Measurements from ENCODE around the gene LY86. TPM values are rescaled to one million over a fixed set of nuclear protein-coding genes. Genes with fewer than 3 reads are reported as not detected.

The LY86 gene
- total and polyA plus RNA-seq, 4 donors = 5.2 to 12.4 (median 9.6) TPM

- WGBS, 2 donors = 81 to 83% methylated on average over 12 of the region's 12 CpGs
- Histone ChIP-seq H3K9me3 (ENCODE audit: control insufficient read depth in 4 of 4, insufficient read depth in 3 of 4, low read length in 3 of 4) (no peaks in the 10 kb centered on the region), H3K27ac (ENCODE audit: low read depth in 1 of 2, low read length in 1 of 2) (no peak overlapping the region), H3K4me1 (ENCODE audit: control insufficient read depth in 5 of 5, insufficient read depth in 5 of 5, low read length in 5 of 5) (peaks cover 3 to 20% (median 13%) of the 10 kb centered on the region in 5 donors), H3K4me3 (no peak overlapping the region), H3K9ac (ENCODE audit: insufficient read depth in 1 of 2, low read length in 2 of 2) (no peak overlapping the region), H3K27me3 (ENCODE audit: control insufficient read depth in 3 of 3, insufficient read depth in 3 of 3, low read length in 2 of 3) (no peaks in the 10 kb centered on the region), H3K36me3 (ENCODE audit: control insufficient read depth in 4 of 4, insufficient read depth in 4 of 4, low read length in 4 of 4) (no peaks in the 10 kb centered on the region)
- DNase-seq (no peak), ATAC-seq (ENCODE audit: insufficient read depth, low FRiP score) (no peak)
- TF ChIP-seq, protein P1, sequence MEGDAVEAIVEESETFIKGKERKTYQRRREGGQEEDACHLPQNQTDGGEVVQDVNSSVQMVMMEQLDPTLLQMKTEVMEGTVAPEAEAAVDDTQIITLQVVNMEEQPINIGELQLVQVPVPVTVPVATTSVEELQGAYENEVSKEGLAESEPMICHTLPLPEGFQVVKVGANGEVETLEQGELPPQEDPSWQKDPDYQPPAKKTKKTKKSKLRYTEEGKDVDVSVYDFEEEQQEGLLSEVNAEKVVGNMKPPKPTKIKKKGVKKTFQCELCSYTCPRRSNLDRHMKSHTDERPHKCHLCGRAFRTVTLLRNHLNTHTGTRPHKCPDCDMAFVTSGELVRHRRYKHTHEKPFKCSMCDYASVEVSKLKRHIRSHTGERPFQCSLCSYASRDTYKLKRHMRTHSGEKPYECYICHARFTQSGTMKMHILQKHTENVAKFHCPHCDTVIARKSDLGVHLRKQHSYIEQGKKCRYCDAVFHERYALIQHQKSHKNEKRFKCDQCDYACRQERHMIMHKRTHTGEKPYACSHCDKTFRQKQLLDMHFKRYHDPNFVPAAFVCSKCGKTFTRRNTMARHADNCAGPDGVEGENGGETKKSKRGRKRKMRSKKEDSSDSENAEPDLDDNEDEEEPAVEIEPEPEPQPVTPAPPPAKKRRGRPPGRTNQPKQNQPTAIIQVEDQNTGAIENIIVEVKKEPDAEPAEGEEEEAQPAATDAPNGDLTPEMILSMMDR (IDR thresholded peaks at IDR 0.05; ENCODE audit: control extremely low read depth, extremely low read depth) = no peak
Observed at GRCh38 chr6:6685249-6686040, 96.9 kb downstream of the LY86 start.

- no peak overlapping the region for H3K4me3 ChIP-seq
- no peaks in the 10 kb centered on the region for H3K9me3 ChIP-seq (ENCODE audit: control insufficient read depth in 4 of 4, insufficient read depth in 3 of 4, low read length in 3 of 4)
- DNase-seq = no peak
- H3K36me3 ChIP-seq (ENCODE audit: control insufficient read depth in 4 of 4, insufficient read depth in 4 of 4, low read length in 4 of 4) = no peaks in the 10 kb centered on the region
- H3K27me3 ChIP-seq (ENCODE audit: control insufficient read depth in 3 of 3, insufficient read depth in 3 of 3, low read length in 2 of 3) = no peaks in the 10 kb centered on the region
- TF ChIP-seq, protein P1 (IDR thresholded peaks at IDR 0.05; ENCODE audit: control extremely low read depth, extremely low read depth) = no peak
- no peak overlapping the region for H3K9ac ChIP-seq (ENCODE audit: insufficient read depth in 1 of 2, low read length in 2 of 2)
- peaks cover 3 to 20% (median 9%) of the 10 kb centered on the region in 5 donors for H3K4me1 ChIP-seq (ENCODE audit: control insufficient read depth in 5 of 5, insufficient read depth in 5 of 5, low read length in 5 of 5)
- WGBS, 2 donors = 81 to 93% methylated on average over 6 to 7 of the region's 7 CpGs
- no peak overlapping the region for H3K27ac ChIP-seq (ENCODE audit: low read depth in 1 of 2, low read length in 1 of 2)
- no peak for ATAC-seq (ENCODE audit: insufficient read depth, low FRiP score)
Observed at GRCh38 chr6:6686176-6686575, 97.7 kb downstream of the LY86 start.

- H3K4me3 ChIP-seq = no peak overlapping the region
- ATAC-seq (ENCODE audit: insufficient read depth, low FRiP score) = peak; percentile 89
- TF ChIP-seq, protein P1 (IDR thresholded peaks at IDR 0.05; ENCODE audit: control extremely low read depth, extremely low read depth) = no peak
- DNase-seq = peak; percentile 74 to 84 (median 80)
- no peak overlapping the region for H3K9ac ChIP-seq (ENCODE audit: insufficient read depth in 1 of 2, low read length in 2 of 2)
- H3K27me3 ChIP-seq (ENCODE audit: control insufficient read depth in 3 of 3, insufficient read depth in 3 of 3, low read length in 2 of 3) = no peaks in the 10 kb centered on the region
- H3K4me1 ChIP-seq (ENCODE audit: control insufficient read depth in 5 of 5, insufficient read depth in 5 of 5, low read length in 5 of 5) = peaks cover 3 to 18% (median 8%) of the 10 kb centered on the region in 5 donors
- peaks cover 0 to 3% (median 0%) of the 10 kb centered on the region in 4 donors for H3K9me3 ChIP-seq (ENCODE audit: control insufficient read depth in 4 of 4, insufficient read depth in 3 of 4, low read length in 3 of 4)
- peak overlapping the region; percentile 60 to 86 for H3K27ac ChIP-seq (ENCODE audit: low read depth in 1 of 2, low read length in 1 of 2)
- no peaks in the 10 kb centered on the region for H3K36me3 ChIP-seq (ENCODE audit: control insufficient read depth in 4 of 4, insufficient read depth in 4 of 4, low read length in 4 of 4)
- 38 to 44% methylated on average over 26 of the region's 26 CpGs for WGBS, 2 donors
Observed at GRCh38 chr6:6686748-6687601, 98.5 kb downstream of the LY86 start.

All from lung (tissue), 12 donors.